Fibroblast of pulmonary artery (primary cell): ENCODE data around the gene RAPGEF5.
A peak's percentile ranks its signal among the peaks of the same experiment; 100 is the strongest.

Experiments
- DNase-seq: peaks from one replicate; pipeline ENCODE4 v3.0.0-alpha.2; 2010; ENCODE audit warnings: low read depth
- H3K4me3 ChIP-seq: replicated peaks from 2 replicates; pipeline ENCODE4 v1.5.1; 2011; ENCODE audit warnings: low read depth, mild to moderate bottlenecking, control low read depth, low read length, moderate library complexity
- CTCF ChIP-seq: IDR thresholded peaks from 2 replicates; pipeline ENCODE4 v1.5.1; 2011; ENCODE audit warnings: mild to moderate bottlenecking, control low read depth, low read length, inconsistent platforms; ENCODE audit errors: missing control alignments

Gene RAPGEF5

GRCh38 chr7:22129819-22130580, 227.0 kb downstream of the RAPGEF5 start:
- no peak for TF ChIP-seq CTCF
- no peak for DNase-seq

GRCh38 chr7:22129166-22129565, 227.8 kb downstream of the RAPGEF5 start:
- no peak overlapping the region for H3K4me3 ChIP-seq
- no peak for TF ChIP-seq CTCF
- DNase-seq, result no peak

More at GRCh38 chr7:22129819-22130580, 227.0 kb downstream of the RAPGEF5 start:
- no peak overlapping the region for H3K4me3 ChIP-seq

- DNase-seq, result no peak
- H3K4me3 ChIP-seq, result no peak overlapping the region
- no peak for TF ChIP-seq CTCF
Observed at GRCh38 chr7:22128528-22128920, 228.4 kb downstream of the RAPGEF5 start.

GRCh38 chr7:22127835-22128527, 229.0 kb downstream of the RAPGEF5 start:
- no peak overlapping the region for H3K4me3 ChIP-seq
- no peak for TF ChIP-seq CTCF
- DNase-seq, result peak; percentile 78

GRCh38 chr7:22125436-22125835, 231.5 kb downstream of the RAPGEF5 start:
- H3K4me3 ChIP-seq, result no peak overlapping the region
- no peak for DNase-seq
- TF ChIP-seq CTCF, result no peak

- H3K4me3 ChIP-seq, result no peak overlapping the region
- no peak for DNase-seq
- TF ChIP-seq CTCF, result no peak
Observed at GRCh38 chr7:22124941-22125340, 232.0 kb downstream of the RAPGEF5 start.
